Measurements from ENCODE around the gene PNMA8B.

DNA sequence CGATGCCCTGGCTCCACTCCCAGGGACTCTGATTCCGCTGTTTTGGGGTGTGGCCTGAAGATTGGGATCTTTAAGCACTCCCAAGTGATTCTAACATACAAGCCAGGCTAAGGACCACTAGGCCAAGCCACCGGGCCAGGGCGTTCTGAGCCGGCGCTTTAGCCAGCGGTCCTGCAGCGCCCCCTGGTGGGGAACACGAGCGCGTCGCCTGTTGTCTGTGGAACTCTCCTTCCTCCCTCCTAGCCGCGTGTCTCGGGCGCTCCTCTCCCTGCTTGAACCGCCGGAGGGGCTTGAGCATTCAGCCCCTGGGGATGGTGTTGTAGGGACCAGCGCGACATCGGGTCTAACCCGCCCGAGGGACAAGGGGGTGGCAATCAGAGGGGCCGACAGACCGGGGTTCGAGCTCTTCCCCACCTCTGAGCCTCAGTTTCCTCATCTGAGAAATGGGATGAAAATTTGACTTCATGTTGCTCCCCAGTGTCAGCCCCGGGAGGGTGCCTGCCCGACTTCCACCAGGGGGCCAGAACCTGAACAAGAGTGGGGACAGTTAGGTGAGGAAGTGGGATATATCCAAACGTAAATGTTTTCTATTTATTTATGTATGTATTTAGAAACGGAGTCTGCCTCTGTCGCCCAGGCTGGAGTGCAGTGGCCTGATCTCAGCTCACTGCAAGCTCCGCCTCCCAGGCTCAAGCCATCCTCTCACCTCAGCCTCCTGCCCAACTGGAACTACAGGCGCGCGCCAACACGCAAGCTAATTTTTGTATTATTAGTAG, 18.0 kb upstream of the PNMA8B start:
- TF ChIP-seq RARB (CRISPR knock-in tag; IDR thresholded peaks at IDR 0.05) (no peak), SNAI2 (CRISPR knock-in tag; IDR thresholded peaks at IDR 0.05) (no peak), CSDC2 (CRISPR knock-in tag; IDR thresholded peaks at IDR 0.05) (no peak), TCF4 (CRISPR knock-in tag; IDR thresholded peaks at IDR 0.05; ENCODE audit: borderline replicate concordance) (no peak), ZNF8 (CRISPR knock-in tag; IDR thresholded peaks at IDR 0.05) (no peak), ESRRG (CRISPR knock-in tag; IDR thresholded peaks at IDR 0.05) (no peak), TOX (CRISPR knock-in tag; IDR thresholded peaks at IDR 0.05; ENCODE audit: borderline replicate concordance) (no peak), ZNF565 (CRISPR knock-in tag; conservative IDR thresholded peaks at IDR 0.05; ENCODE audit: low read depth) (no peak), ISL1 (CRISPR knock-in tag; IDR thresholded peaks at IDR 0.05) (no peak), OSR1 (CRISPR knock-in tag; IDR thresholded peaks at IDR 0.05) (no peak)
- TF ChIP-seq, protein P1, sequence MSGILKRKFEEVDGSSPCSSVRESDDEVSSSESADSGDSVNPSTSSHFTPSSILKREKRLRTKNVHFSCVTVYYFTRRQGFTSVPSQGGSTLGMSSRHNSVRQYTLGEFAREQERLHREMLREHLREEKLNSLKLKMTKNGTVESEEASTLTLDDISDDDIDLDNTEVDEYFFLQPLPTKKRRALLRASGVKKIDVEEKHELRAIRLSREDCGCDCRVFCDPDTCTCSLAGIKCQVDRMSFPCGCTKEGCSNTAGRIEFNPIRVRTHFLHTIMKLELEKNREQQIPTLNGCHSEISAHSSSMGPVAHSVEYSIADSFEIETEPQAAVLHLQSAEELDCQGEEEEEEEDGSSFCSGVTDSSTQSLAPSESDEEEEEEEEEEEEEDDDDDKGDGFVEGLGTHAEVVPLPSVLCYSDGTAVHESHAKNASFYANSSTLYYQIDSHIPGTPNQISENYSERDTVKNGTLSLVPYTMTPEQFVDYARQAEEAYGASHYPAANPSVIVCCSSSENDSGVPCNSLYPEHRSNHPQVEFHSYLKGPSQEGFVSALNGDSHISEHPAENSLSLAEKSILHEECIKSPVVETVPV (CRISPR knock-in tag; IDR thresholded peaks at IDR 0.05), result no peak
- TF ChIP-seq, protein P2, sequence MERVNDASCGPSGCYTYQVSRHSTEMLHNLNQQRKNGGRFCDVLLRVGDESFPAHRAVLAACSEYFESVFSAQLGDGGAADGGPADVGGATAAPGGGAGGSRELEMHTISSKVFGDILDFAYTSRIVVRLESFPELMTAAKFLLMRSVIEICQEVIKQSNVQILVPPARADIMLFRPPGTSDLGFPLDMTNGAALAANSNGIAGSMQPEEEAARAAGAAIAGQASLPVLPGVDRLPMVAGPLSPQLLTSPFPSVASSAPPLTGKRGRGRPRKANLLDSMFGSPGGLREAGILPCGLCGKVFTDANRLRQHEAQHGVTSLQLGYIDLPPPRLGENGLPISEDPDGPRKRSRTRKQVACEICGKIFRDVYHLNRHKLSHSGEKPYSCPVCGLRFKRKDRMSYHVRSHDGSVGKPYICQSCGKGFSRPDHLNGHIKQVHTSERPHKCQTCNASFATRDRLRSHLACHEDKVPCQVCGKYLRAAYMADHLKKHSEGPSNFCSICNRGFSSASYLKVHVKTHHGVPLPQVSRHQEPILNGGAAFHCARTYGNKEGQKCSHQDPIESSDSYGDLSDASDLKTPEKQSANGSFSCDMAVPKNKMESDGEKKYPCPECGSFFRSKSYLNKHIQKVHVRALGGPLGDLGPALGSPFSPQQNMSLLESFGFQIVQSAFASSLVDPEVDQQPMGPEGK (CRISPR knock-in tag; IDR thresholded peaks at IDR 0.05; ENCODE audit: borderline replicate concordance), result no peak
